H9 (cell line): ENCODE data around the gene RCOR3. TPM values are rescaled to one million over a fixed set of nuclear protein-coding genes. Genes with fewer than 3 reads are reported as not detected.

ENCODE experiments used
- DNase-seq: peaks from one replicate; pipeline ENCODE4 v3.0.0-alpha.2; 2017
- H2AFZ ChIP-seq: one replicate; pipeline ENCODE4 v1.6.1; 2013; ENCODE audit warnings: mild to moderate bottlenecking, low read length, control low read depth, moderate library complexity
- H2AK5ac ChIP-seq: 2 replicates; pipeline ENCODE4 v1.6.1; 2013; ENCODE audit warnings: low read length, control low read depth, mixed read lengths; ENCODE audit not compliant: insufficient read length
- H2BK120ac ChIP-seq: one replicate; pipeline ENCODE4 v1.6.1; 2013; ENCODE audit warnings: low read depth, mild to moderate bottlenecking, low read length, control low read depth, inconsistent platforms; ENCODE audit not compliant: poor library complexity, severe bottlenecking
- H2BK12ac ChIP-seq: 2 replicates; pipeline ENCODE4 v1.6.1; 2013; ENCODE audit warnings: low read length, control low read depth, mixed read lengths, low read depth; ENCODE audit not compliant: insufficient read length
- H2BK15ac ChIP-seq: 2 replicates; pipeline ENCODE4 v1.6.1; 2013; ENCODE audit warnings: low read depth, low read length, control low read depth
- H2BK20ac ChIP-seq: one replicate; pipeline ENCODE4 v1.6.1; 2013; ENCODE audit warnings: low read depth, mild to moderate bottlenecking, low read length, control low read depth, inconsistent platforms; ENCODE audit not compliant: poor library complexity, severe bottlenecking
- H2BK5ac ChIP-seq: 2 replicates; pipeline ENCODE4 v1.6.1; 2013; ENCODE audit warnings: low read length, control low read depth, mixed read lengths; ENCODE audit not compliant: insufficient read length
- H3K14ac ChIP-seq: 2 replicates; pipeline ENCODE4 v1.6.1; 2013; ENCODE audit warnings: low read length, control low read depth; ENCODE audit not compliant: insufficient read depth
- H3K18ac ChIP-seq: 2 replicates; pipeline ENCODE4 v1.6.1; 2013; ENCODE audit warnings: low read depth, mild to moderate bottlenecking, mixed read lengths, low read length, control low read depth; ENCODE audit not compliant: insufficient read length
- H3K23ac ChIP-seq: 2 replicates; pipeline ENCODE4 v1.6.1; 2013; ENCODE audit warnings: low read length, control low read depth, mixed read lengths, low read depth; ENCODE audit not compliant: insufficient read length
- H3K23me2 ChIP-seq: 2 replicates; pipeline ENCODE4 v1.6.1; 2013; ENCODE audit warnings: low read depth, mild to moderate bottlenecking, mixed read lengths, low read length, control low read depth; ENCODE audit not compliant: insufficient read length, poor library complexity, severe bottlenecking
- H3K27ac ChIP-seq: 2 replicates; pipeline ENCODE4 v1.5.1; 2013; ENCODE audit warnings: low read length, control low read depth, mixed read lengths, low read depth; ENCODE audit not compliant: insufficient read length
- H3K27me3 ChIP-seq: 2 replicates; pipeline ENCODE4 v1.6.1; 2013; ENCODE audit warnings: low read length, control low read depth, inconsistent platforms; ENCODE audit not compliant: insufficient read depth
- H3K4ac ChIP-seq: 2 replicates; pipeline ENCODE4 v1.6.1; 2013; ENCODE audit warnings: low read depth, mild to moderate bottlenecking, control low read depth, inconsistent platforms, low read length, moderate library complexity
- H3K4me1 ChIP-seq: 2 replicates; pipeline ENCODE4 v1.6.1; 2013; ENCODE audit warnings: low read length, control low read depth, inconsistent platforms; ENCODE audit not compliant: insufficient read depth
- H3K4me2 ChIP-seq: 2 replicates; pipeline ENCODE4 v1.6.1; 2013; ENCODE audit warnings: low read length, control low read depth, mixed read lengths; ENCODE audit not compliant: insufficient read length, insufficient read depth
- H3K56ac ChIP-seq: 2 replicates; pipeline ENCODE4 v1.6.1; 2013; ENCODE audit warnings: low read depth, mild to moderate bottlenecking, mixed read lengths, low read length, control low read depth; ENCODE audit not compliant: insufficient read length
- H3K79me1 ChIP-seq: 2 replicates; pipeline ENCODE4 v1.6.1; 2013; ENCODE audit warnings: low read depth, mild to moderate bottlenecking, moderate library complexity, low read length, control low read depth, inconsistent platforms; ENCODE audit not compliant: insufficient read depth, poor library complexity, severe bottlenecking
- H3K79me2 ChIP-seq: 2 replicates; pipeline ENCODE4 v1.6.1; 2013; ENCODE audit warnings: low read length, control low read depth, inconsistent platforms; ENCODE audit not compliant: insufficient read depth
- H3K9ac ChIP-seq: 2 replicates; pipeline ENCODE4 v1.6.1; 2013; ENCODE audit warnings: low read length, control low read depth, mixed read lengths; ENCODE audit not compliant: insufficient read length; ENCODE audit errors: extremely low read depth
- H3K9me3 ChIP-seq: one replicate; pipeline ENCODE4 v1.6.1; 2013; ENCODE audit warnings: low read depth, low read length, inconsistent platforms; ENCODE audit not compliant: control insufficient read depth
- H3T11ph ChIP-seq: one replicate; pipeline ENCODE4 v1.6.1; 2013; ENCODE audit warnings: mild to moderate bottlenecking, low read length, control low read depth, inconsistent platforms
- H4K20me1 ChIP-seq: one replicate; pipeline ENCODE4 v1.6.1; 2013; ENCODE audit not compliant: control insufficient read depth, insufficient read length, insufficient read depth
- H4K5ac ChIP-seq: 2 replicates; pipeline ENCODE4 v1.6.1; 2013; ENCODE audit warnings: low read depth, mild to moderate bottlenecking, mixed read lengths, low read length, control low read depth; ENCODE audit not compliant: insufficient read length
- H4K8ac ChIP-seq: replicated peaks from 2 replicates; pipeline ENCODE4 v1.6.1; 2013; ENCODE audit warnings: low read length, control low read depth, mixed read lengths, low read depth; ENCODE audit not compliant: insufficient read length
- H4K91ac ChIP-seq: 2 replicates; pipeline ENCODE4 v1.6.1; 2013; ENCODE audit warnings: low read depth, mild to moderate bottlenecking, moderate library complexity, mixed read lengths, low read length, control low read depth; ENCODE audit not compliant: insufficient read length
- H3K27ac Mint-ChIP-seq, 3 experiments: 2 replicates in 2 of 3; 3 replicates in 1 of 3; pipeline ENCODE4 v1.8.0; 2020 to 2021; ENCODE audit warnings: mixed read lengths in 3 of 3, mild to moderate bottlenecking in 1 of 3, moderate library complexity in 1 of 3
- H3K27me3 Mint-ChIP-seq: 2 replicates; pipeline ENCODE4 v1.8.0; 2021; ENCODE audit warnings: low read depth, mild to moderate bottlenecking, moderate library complexity, mixed read lengths
- H3K36me3 Mint-ChIP-seq, 3 experiments: 2 replicates in 2 of 3; 3 replicates in 1 of 3; pipeline ENCODE4 v1.8.0; 2020 to 2021; ENCODE audit warnings: low read depth in 3 of 3, mixed read lengths in 3 of 3; ENCODE audit not compliant: insufficient read depth in 1 of 3
- H3K4me1 Mint-ChIP-seq, 2 experiments: 2 replicates each; pipeline ENCODE4 v1.8.0; 2020; ENCODE audit warnings: mixed read lengths in 2 of 2
- H3K4me3 Mint-ChIP-seq, 2 experiments: 2 replicates in 1 of 2; 3 replicates in 1 of 2; pipeline ENCODE4 v1.8.0; 2020 to 2021; ENCODE audit warnings: mild to moderate bottlenecking in 2 of 2, mixed read lengths in 2 of 2, moderate library complexity in 1 of 2
- H3K9me3 Mint-ChIP-seq, 2 experiments: 2 replicates in 1 of 2; 3 replicates in 1 of 2; pipeline ENCODE4 v1.8.0; 2020; ENCODE audit warnings: mild to moderate bottlenecking in 2 of 2, mixed read lengths in 2 of 2, moderate library complexity in 1 of 2
- CTCF ChIP-seq: fragments of 200-600 bp; sonication (generic); conservative IDR thresholded peaks from 3 replicates; pipeline ENCODE4 v1.8.0; 2021; ENCODE audit warnings: antibody characterized with exemption, mild to moderate bottlenecking
- WGBS: extraction: QIAGEN DNeasy Blood & Tissue Kit; methylation state at CpG from one replicate; pipeline ENCODE4 v1.1.7; 2013; ENCODE audit warnings: missing lambda C conversion rate, low lambda C conversion rate, mixed read lengths; ENCODE audit not compliant: insufficient read length; ENCODE audit errors: extremely low coverage; 5-methylcytosine and 5-hydroxymethylcytosine counted together
- total RNA-seq: library from RNA; stranded (reverse); gene quantifications from 2 replicates; pipeline ENCODE4 v1.2.1, GENCODE V29; 2021

The RCOR3 gene
- total RNA-seq, 1 experiment from 2014 or later, result 37.2 TPM

GRCh38 chr1:211332830-211333229 is 73.7 kb downstream of the RCOR3 start:
- H3K14ac ChIP-seq, result no peak overlapping the region
- no peak overlapping the region for H3T11ph ChIP-seq
- Mint-ChIP-seq H3K4me3 (no peak overlapping the region), H3K27ac (no peak overlapping the region; a peak in 1 of 7 replicates), H3K4me1 (peaks cover 65 to 68% of the 10 kb centered on the region in 2 experiments), H3K27me3 (peaks cover 5% of the 10 kb centered on the region), H3K9me3 (no peaks in the 10 kb centered on the region), H3K36me3 (peaks cover 0 to 14% (median 3%) of the 10 kb centered on the region in 3 experiments; a peak in 5 of 7 replicates)
- H3K56ac ChIP-seq, result no peak overlapping the region
- H4K20me1 ChIP-seq, result no peaks in the 10 kb centered on the region
- H2BK120ac ChIP-seq, result no peak overlapping the region
- H4K8ac ChIP-seq, result no peak overlapping the region
- H4K5ac ChIP-seq, result no peak overlapping the region
- no peak overlapping the region for H3K4me2 ChIP-seq
- H2BK15ac ChIP-seq, result no peak overlapping the region
- no peak overlapping the region for H2BK20ac ChIP-seq
- no peak overlapping the region for H4K91ac ChIP-seq
- H2AFZ ChIP-seq, result no peak overlapping the region
- no peak overlapping the region for H3K18ac ChIP-seq
- H3K27ac ChIP-seq, result no peak overlapping the region
- H3K4ac ChIP-seq, result no peak overlapping the region
- no peak overlapping the region for H2BK12ac ChIP-seq
- no peaks in the 10 kb centered on the region for H3K79me1 ChIP-seq
- no peak for DNase-seq
- peaks cover 5% of the 10 kb centered on the region; the same call in 1 of the 2 replicates for H3K79me2 ChIP-seq
- no peak overlapping the region for H3K23ac ChIP-seq
- TF ChIP-seq CTCF, result no peak
- H3K9ac ChIP-seq, result no peak overlapping the region
- no peaks in the 10 kb centered on the region for H3K9me3 ChIP-seq
- no peak overlapping the region for H2BK5ac ChIP-seq
- H3K27me3 ChIP-seq, result no peaks in the 10 kb centered on the region
- peaks cover 15% of the 10 kb centered on the region for H3K4me1 ChIP-seq
- H3K23me2 ChIP-seq, result no peaks in the 10 kb centered on the region
- WGBS, result no CpG with 5 or more reads among the region's 2 CpGs
- H2AK5ac ChIP-seq, result no peak overlapping the region
